ENCODE data around the gene MAML3.

MAML3 gene

DNA sequence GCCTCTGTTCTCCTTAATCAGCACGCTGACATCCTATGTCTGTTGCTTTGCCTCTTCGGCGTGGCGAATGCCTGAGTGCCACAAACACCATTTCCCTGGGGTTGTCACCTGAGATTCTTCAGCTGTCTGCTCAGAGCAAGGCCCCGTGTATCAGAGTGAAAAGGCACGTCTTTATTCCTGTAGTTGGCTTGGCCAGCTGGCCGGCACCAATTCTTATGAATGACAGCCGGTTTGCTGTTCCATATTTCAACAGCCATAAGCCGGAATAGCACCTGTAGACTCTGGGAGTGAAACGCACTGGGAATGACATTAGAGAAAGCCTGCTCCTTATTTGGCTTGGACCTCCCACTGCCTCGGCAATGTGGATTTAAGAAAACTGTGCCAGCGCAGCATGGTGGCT lies 399.0 kb downstream of the MAML3 start:
- H3K4me3 ChIP-seq (replicated peaks; ENCODE audit: low read depth, low read length) = no peak overlapping the region
- DNase-seq (ENCODE audit: low read depth) = no peak
- TF ChIP-seq, protein P1, sequence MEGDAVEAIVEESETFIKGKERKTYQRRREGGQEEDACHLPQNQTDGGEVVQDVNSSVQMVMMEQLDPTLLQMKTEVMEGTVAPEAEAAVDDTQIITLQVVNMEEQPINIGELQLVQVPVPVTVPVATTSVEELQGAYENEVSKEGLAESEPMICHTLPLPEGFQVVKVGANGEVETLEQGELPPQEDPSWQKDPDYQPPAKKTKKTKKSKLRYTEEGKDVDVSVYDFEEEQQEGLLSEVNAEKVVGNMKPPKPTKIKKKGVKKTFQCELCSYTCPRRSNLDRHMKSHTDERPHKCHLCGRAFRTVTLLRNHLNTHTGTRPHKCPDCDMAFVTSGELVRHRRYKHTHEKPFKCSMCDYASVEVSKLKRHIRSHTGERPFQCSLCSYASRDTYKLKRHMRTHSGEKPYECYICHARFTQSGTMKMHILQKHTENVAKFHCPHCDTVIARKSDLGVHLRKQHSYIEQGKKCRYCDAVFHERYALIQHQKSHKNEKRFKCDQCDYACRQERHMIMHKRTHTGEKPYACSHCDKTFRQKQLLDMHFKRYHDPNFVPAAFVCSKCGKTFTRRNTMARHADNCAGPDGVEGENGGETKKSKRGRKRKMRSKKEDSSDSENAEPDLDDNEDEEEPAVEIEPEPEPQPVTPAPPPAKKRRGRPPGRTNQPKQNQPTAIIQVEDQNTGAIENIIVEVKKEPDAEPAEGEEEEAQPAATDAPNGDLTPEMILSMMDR (IDR thresholded peaks at IDR 0.05; ENCODE audit: low read length, missing control alignments) = no peak

DNA sequence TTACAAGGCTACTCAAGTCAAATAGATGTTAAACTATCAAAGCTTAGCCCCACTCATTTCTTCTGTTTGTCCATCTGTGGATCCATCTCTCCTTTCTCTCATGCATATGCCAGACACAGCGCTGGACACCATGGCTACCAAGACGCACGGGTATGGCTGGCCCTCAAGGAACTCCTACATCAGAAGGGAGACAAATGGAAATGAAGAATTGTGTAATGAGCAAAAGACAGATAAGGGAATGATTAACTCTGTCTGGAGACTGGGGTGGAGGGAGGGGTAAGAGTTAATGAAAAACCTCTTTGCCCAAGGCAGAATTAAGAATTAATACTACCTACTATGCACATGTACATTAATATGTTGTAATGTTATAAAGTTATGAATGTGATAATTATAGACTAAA lies 400.3 kb downstream of the MAML3 start:
- DNase-seq (ENCODE audit: low read depth) = no peak
- TF ChIP-seq, protein P1 (IDR thresholded peaks at IDR 0.05; ENCODE audit: low read length, missing control alignments) = no peak
- H3K4me3 ChIP-seq (replicated peaks; ENCODE audit: low read depth, low read length) = no peak overlapping the region

DNA sequence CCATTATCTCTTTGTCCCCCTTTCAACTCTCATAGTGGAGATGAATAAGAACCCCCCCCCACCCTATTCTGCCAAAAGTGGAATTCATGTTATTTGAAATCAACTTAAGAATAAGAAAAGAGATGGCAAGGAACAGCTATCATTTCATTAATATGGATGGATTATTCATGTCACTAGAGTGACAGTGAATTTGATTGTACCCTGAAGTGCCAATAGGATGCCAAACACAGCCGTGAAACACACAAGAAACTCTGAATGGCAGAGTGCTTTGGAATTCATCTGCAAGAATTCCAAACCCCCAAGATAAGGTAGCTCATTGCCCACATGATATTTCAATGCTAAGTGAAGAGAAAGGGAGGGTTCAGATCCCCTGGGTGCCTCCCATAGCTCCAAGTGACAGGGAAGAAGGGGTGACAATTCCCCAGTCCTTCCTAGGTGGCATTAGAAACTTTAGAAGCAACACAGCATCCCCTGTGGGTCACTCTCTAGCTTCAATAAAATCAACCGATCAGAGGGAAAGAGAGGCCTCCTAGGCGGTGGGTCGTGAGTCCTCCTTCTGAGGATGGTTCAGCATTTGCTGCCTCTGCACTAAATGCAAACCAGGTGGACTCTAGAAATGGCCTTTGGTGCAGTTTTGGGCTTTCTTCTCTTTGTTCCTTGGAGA lies 404.0 kb downstream of the MAML3 start:
- no peak for DNase-seq (ENCODE audit: low read depth)
- TF ChIP-seq, protein P1 (IDR thresholded peaks at IDR 0.05; ENCODE audit: low read length, missing control alignments) = no peak
- H3K4me3 ChIP-seq (replicated peaks; ENCODE audit: low read depth, low read length) = no peak overlapping the region

DNA sequence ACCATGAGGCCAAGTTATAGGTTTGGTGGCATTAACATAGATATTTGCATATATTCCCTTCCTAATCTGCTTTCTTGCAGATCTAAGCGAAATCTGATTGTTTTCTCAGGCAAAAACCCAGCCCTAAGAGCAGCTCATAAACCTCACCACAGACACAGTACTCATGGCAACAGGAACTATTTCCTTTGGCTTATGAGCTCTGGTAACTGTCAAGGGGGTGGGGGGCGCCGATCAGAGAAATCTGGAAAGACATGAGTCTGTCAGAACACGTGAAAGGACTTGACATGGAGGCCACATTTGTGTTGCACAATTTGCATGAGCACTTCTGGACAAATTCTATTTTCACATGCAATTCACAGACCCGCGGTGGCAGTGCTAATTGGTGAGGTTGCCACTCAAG lies 404.6 kb downstream of the MAML3 start:
- no peak overlapping the region for H3K4me3 ChIP-seq (replicated peaks; ENCODE audit: low read depth, low read length)
- TF ChIP-seq, protein P1 (IDR thresholded peaks at IDR 0.05; ENCODE audit: low read length, missing control alignments) = no peak
- DNase-seq (ENCODE audit: low read depth) = no peak

DNA sequence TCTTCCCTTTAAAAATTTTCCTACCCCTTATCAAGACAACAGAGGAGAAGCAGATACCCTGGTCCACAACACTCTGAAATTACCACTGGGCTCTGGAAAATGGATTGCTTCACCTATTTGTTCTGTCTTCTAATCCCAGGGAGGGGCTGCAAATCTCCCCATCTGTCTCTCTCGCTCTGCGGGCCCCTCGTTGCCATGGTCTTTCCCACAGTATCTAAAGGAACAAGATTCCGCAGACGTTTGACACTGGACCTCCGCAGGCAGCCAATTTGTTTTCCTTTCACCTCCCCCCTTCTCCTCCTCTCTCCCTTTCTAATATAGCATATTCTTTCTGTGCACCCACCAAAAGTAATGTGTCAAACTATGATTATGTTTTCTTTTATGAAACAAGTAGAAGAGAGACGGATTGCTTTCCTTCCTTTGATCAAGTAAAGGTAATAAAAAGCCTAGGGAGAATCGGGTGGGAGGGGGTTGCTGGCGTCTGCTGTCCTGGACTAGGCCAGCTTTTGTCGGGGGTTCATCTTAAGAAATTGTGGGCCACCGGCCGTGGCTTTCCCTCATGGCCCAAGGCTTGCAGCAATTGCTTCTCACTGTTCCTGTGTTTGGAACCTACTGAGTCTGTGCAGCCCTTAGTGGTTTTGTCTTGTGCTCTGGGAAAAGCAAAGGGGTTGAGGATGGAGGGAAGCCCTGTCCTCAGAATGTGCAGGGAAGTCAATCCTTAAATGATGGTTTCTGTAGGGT lies 407.4 kb downstream of the MAML3 start:
- no peak for DNase-seq (ENCODE audit: low read depth)
- no peak overlapping the region for H3K4me3 ChIP-seq (replicated peaks; ENCODE audit: low read depth, low read length)
- TF ChIP-seq, protein P1 (IDR thresholded peaks at IDR 0.05; ENCODE audit: low read length, missing control alignments) = no peak

DNA sequence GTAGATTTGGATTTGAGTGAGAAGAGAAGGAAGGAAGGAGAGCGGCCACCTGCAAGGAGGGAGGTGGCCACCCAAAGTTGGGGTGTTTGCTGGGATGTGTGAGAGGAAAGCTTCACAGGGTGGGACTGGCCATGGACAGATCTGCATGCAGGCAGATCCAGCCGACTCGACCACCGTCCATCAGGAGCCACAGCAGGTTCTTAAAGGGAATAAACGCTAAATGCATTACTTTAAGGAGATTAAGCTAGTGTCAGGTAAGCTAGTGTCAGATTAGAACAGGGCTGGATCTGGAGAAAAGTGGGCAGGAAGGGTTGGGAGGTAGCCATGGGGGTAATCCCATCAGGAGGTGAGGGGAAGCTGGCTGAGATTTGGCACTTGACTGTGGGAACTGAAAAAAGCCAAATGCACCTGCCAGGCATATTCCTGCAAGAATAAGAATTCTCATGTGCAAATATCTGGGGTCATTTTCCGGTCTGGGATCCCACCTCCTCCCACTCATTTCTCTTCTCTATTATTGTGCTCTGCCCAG lies 408.8 kb downstream of the MAML3 start:
- DNase-seq (ENCODE audit: low read depth) = no peak
- TF ChIP-seq, protein P1 (IDR thresholded peaks at IDR 0.05; ENCODE audit: low read length, missing control alignments) = no peak
- H3K4me3 ChIP-seq (replicated peaks; ENCODE audit: low read depth, low read length) = no peak overlapping the region
